Erythroblast (primary cell): Measurements from ENCODE around the gene PLAC9.

ENCODE experiments used
- GATA1 ChIP-seq: IDR thresholded peaks from 2 replicates; pipeline ENCODE4 v1.6.1; 2011; ENCODE audit warnings: low read depth, mild to moderate bottlenecking, control low read depth, low read length, moderate library complexity
- POLR2A ChIP-seq: IDR thresholded peaks from 2 replicates; pipeline ENCODE4 v1.6.1; 2011; ENCODE audit warnings: mild to moderate bottlenecking, low read length

GRCh38 chr10:80141696-80142460, 9.3 kb downstream of the PLAC9 start:
- TF ChIP-seq POLR2A (no peak), GATA1 (no peak)
